Lower lobe of right lung (tissue), 2 donors: Measurements from ENCODE around the gene MRRF. TPM values are rescaled to one million over a fixed set of nuclear protein-coding genes. Genes with fewer than 3 reads are reported as not detected.

Source experiments
- ATAC-seq, 2 donors: fragments of 200-7000 bp; cut with Tn5 transposase; one replicate each; pipeline ENCODE4 v1.9.1; 2020 to 2022; ENCODE audit warnings: mild to moderate bottlenecking in 2 of 2, moderate library complexity in 2 of 2
- DNase-seq: peaks from one replicate; pipeline ENCODE4 v3.0.0-alpha.2; 2020
- H3K27ac ChIP-seq: fragments of 200-600 bp; one replicate; pipeline ENCODE4 v1.8.0; 2022
- H3K27me3 ChIP-seq: fragments of 200-600 bp; one replicate; pipeline ENCODE4 v1.8.0; 2022; ENCODE audit warnings: low read depth
- H3K36me3 ChIP-seq: fragments of 200-600 bp; one replicate; pipeline ENCODE4 v1.8.0; 2022; ENCODE audit warnings: mild to moderate bottlenecking
- H3K4me1 ChIP-seq: fragments of 200-600 bp; one replicate; pipeline ENCODE4 v1.8.0; 2022
- H3K4me3 ChIP-seq: fragments of 200-600 bp; one replicate; pipeline ENCODE4 v1.8.0; 2022; ENCODE audit warnings: mild to moderate bottlenecking
- H3K9me3 ChIP-seq: fragments of 200-600 bp; one replicate; pipeline ENCODE4 v1.8.0; 2022
- CTCF ChIP-seq: fragments of 200-600 bp; IDR thresholded peaks from one replicate; pipeline ENCODE4 v1.8.0; 2022; ENCODE audit warnings: antibody characterized with exemption, mild to moderate bottlenecking
- intact Hi-C: fragments of 100-400 bp; cut with DNase I; formaldehyde crosslinking; loops from one replicate; pipeline ENCODE4 v1.11.0; 2022
- long read RNA-seq: library from polyadenylated mRNA; unstranded; transcript quantifications from one replicate; pipeline ENCODE4 v2.0.0, GENCODE V29; 2021
- total RNA-seq: library from RNA; stranded (reverse); fragmentation: NEBNext Ultra II Directional; extraction: Animal tissue kit (Norgen Biotek cat#: 25700); gene quantifications from one replicate; pipeline ENCODE4 v1.2.1, GENCODE V29; 2021
- donor health status: DM: no; HTN: yes; CAD: no; lungs with severe emphysema.

Gene MRRF
- 30.2 TPM for total RNA-seq
- long read RNA-seq, full-length matches to known transcripts = 14 of 36 reads
- long read RNA-seq, partial matches to known transcripts = 5 of 36 reads
- long read RNA-seq, other reads (novel, unspliced or antisense) = 17 of 36 reads

GRCh38 chr9:122264360-122265148 lies at the start of gene MRRF, which contains the start of gene RBM18:
Gene MRRF (plus strand): TSS chr9:122264882. CDS start chr9:122270892, 6,010 bp downstream.
Gene RBM18 (minus strand): TSS chr9:122264840. CDS start chr9:122261492, 3,348 bp downstream.
- Histone ChIP-seq H3K27ac (peak within 1 kb of the TSS; percentile 97), H3K4me3 (peak within 1 kb of the TSS; percentile 76), H3K36me3 (peaks cover 24% of the 10 kb centered on the region), H3K9me3 (no peaks in the 10 kb centered on the region), H3K4me1 (peaks cover 53% of the 10 kb centered on the region), H3K27me3 (no peaks in the 10 kb centered on the region)
- intact Hi-C loops = no loop called here
- TF ChIP-seq CTCF = no peak
- ATAC-seq (peak; percentile 96 to 97), DNase-seq (peak; percentile 94)

DNA sequence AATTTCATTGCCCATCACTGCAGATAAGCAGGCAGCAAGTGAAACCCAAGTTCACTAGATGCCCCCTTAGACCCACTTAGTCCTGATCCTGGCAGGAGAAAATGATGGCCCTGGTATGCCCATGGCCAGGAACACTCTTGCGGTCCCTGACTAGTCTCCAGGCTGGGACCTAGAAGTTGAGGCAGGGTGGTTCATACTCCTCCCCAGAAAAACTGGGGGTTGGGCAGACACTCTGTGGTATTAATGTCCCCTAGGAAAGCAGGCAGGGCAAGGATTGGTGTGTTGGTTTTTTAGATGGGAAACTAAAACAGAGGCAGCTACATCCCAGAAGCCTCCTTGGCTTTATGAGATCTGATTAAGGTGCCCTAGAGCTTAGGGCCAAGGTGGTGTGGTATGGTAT lies 49.0 kb upstream of the MRRF start:
- TF ChIP-seq CTCF = no peak
- no peak for DNase-seq
- no peak for ATAC-seq
- Histone ChIP-seq H3K36me3 (no peaks in the 10 kb centered on the region), H3K9me3 (no peaks in the 10 kb centered on the region), H3K4me1 (peaks cover 26% of the 10 kb centered on the region), H3K27me3 (peaks cover 92% of the 10 kb centered on the region), H3K4me3 (no peak overlapping the region), H3K27ac (no peak overlapping the region)
- intact Hi-C loops = no loop called here

DNA sequence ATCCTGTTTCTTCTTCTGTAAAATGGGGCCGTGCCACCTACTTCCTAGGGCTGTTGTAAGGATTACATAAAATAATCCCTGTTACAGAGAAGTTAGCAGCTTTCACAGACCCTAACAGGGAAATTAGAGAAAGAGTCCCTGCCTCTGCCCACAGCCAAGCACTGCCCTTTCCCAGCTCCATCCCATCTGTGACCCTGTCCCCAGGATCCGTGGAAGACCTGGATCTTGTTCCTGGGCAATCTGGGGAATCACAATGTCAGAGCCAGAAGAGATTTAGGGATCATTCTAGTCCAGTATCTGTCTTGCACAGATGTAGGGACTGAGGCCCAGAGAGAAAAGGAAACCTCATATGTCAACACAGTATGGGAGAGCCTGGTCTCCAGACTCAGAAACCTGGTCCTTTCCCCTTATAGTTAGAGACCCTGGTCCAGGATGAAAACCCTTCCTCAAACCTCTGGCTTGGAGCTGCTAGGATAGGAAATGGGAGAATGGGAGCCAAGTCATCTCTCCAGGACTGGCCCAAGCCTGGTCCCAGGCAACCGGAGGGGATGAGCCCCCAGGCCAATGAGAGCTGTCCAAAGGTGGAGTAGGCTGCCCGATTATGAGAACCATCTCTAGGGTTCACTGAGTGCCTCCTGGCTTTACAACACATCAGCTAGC lies 48.4 kb upstream of the MRRF start:
- Histone ChIP-seq H3K27me3 (peaks cover 96% of the 10 kb centered on the region), H3K36me3 (no peaks in the 10 kb centered on the region), H3K27ac (no peak overlapping the region), H3K4me1 (peaks cover 26% of the 10 kb centered on the region), H3K9me3 (no peaks in the 10 kb centered on the region), H3K4me3 (no peak overlapping the region)
- ATAC-seq (no peak), DNase-seq (no peak)
- no peak for TF ChIP-seq CTCF
- intact Hi-C loops = no loop called here

DNA sequence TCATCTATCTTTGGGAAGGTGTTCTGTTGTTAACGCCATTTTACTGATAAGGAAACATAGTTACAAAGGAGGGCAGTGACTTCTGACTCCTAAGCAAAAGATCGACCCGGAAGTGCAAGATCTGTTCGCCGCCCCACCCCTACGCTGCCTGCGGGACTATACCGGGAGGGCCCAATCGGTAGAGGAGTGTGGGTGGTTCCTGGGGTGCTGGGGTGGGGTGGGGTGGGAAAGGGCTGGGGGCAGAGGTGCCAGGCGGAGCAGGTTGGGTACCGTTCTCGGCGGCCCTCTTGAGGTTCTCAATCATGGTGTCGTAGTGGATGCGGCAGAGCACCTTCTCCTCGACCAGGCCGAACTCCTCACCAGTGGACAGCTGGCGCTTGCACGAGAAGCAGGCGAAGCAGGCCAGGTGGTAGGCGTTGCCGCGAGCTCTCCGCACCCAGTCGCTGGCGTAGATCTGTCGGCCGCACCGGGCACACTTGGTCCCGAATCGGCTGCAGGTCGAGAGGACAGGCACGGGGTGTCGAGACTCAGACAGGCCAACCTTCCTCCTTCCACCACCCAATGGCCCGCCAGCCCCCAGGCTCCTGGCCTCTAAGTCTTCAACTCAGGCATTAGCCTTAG lies 47.8 kb upstream of the MRRF start:
- H3K4me3 ChIP-seq = no peak overlapping the region
- no peaks in the 10 kb centered on the region for H3K9me3 ChIP-seq
- no peak for TF ChIP-seq CTCF

GRCh38 chr9:122217640-122218039 lies 47.0 kb upstream of the MRRF start:
- H3K9me3 ChIP-seq = no peaks in the 10 kb centered on the region
- peaks cover 26% of the 10 kb centered on the region for H3K4me1 ChIP-seq
- ATAC-seq (no peak), DNase-seq (no peak)
- intact Hi-C loops = no loop called here
- no peaks in the 10 kb centered on the region for H3K36me3 ChIP-seq
- no peak for TF ChIP-seq CTCF
- H3K27me3 ChIP-seq = peaks cover 94% of the 10 kb centered on the region
- H3K27ac ChIP-seq = no peak overlapping the region
- no peak overlapping the region for H3K4me3 ChIP-seq

More for the DNA sequence above, 47.8 kb upstream of the MRRF start:
- DNase-seq (no peak), ATAC-seq (no peak)
- Histone ChIP-seq H3K27ac (no peak overlapping the region), H3K4me1 (peaks cover 26% of the 10 kb centered on the region), H3K36me3 (no peaks in the 10 kb centered on the region), H3K27me3 (peaks cover 96% of the 10 kb centered on the region)
- intact Hi-C loops = no loop called here
